SH-SY5Y (cell line): ENCODE results near the gene HSD3B1.

Experiments used
- GATA2 ChIP-seq: IDR thresholded peaks from 2 replicates; pipeline ENCODE4 v1.6.1; 2011; ENCODE audit warnings: mild to moderate bottlenecking, low read depth, low read length
- GATA3 ChIP-seq: IDR thresholded peaks from 2 replicates; pipeline ENCODE4 v1.6.1; 2011; ENCODE audit warnings: low read depth, mild to moderate bottlenecking, low read length, moderate library complexity

- TF ChIP-seq GATA3 (no peak), GATA2 (no peak)
Measured at GRCh38 chr1:119463569-119463968, 43.4 kb upstream of the HSD3B1 start.
